ENCODE data around the gene SIX1.

Gene SIX1

GRCh38 chr14:60684203-60684602, 34.9 kb upstream of the SIX1 start:
- Histone ChIP-seq H3K4me3 (IDR thresholded peaks at IDR 0.05; ENCODE audit: insufficient read depth, low read depth, low read length) (no peak overlapping the region), H3K27me3 (ENCODE audit: insufficient read depth, low read depth) (no peaks in the 10 kb centered on the region), H3K9ac (no peak overlapping the region), H3K79me2 (ENCODE audit: insufficient read depth, low read depth) (no peaks in the 10 kb centered on the region), H3K4me1 (ENCODE audit: low read depth, poor library complexity, severe bottlenecking) (no peaks in the 10 kb centered on the region), H4K20me1 (ENCODE audit: insufficient read depth) (no peaks in the 10 kb centered on the region), H3K4me2 (no peak overlapping the region), H3K36me3 (ENCODE audit: insufficient read depth) (no peaks in the 10 kb centered on the region), H2AFZ (ENCODE audit: low read depth) (no peak overlapping the region), H3K27ac (no peak overlapping the region)
- no peak for TF ChIP-seq CTCF (conservative IDR thresholded peaks at IDR 0.05; ENCODE audit: low read depth, low read length)

GRCh38 chr14:60681271-60681670, 32.0 kb upstream of the SIX1 start:
- Histone ChIP-seq H3K36me3 (ENCODE audit: insufficient read depth) (no peaks in the 10 kb centered on the region), H3K9ac (no peak overlapping the region), H4K20me1 (ENCODE audit: insufficient read depth) (no peaks in the 10 kb centered on the region), H3K4me2 (no peak overlapping the region), H3K4me3 (IDR thresholded peaks at IDR 0.05; ENCODE audit: insufficient read depth, low read depth, low read length) (no peak overlapping the region), H3K79me2 (ENCODE audit: insufficient read depth, low read depth) (no peaks in the 10 kb centered on the region), H2AFZ (ENCODE audit: low read depth) (no peak overlapping the region), H3K27me3 (ENCODE audit: insufficient read depth, low read depth) (no peaks in the 10 kb centered on the region), H3K27ac (no peak overlapping the region), H3K4me1 (ENCODE audit: low read depth, poor library complexity, severe bottlenecking) (no peaks in the 10 kb centered on the region)
- TF ChIP-seq CTCF (conservative IDR thresholded peaks at IDR 0.05; ENCODE audit: low read depth, low read length), result no peak

- no peak for TF ChIP-seq CTCF (conservative IDR thresholded peaks at IDR 0.05; ENCODE audit: low read depth, low read length)
- no peaks in the 10 kb centered on the region for H3K4me1 ChIP-seq (ENCODE audit: low read depth, poor library complexity, severe bottlenecking)
Measured at GRCh38 chr14:60680511-60680910, 31.2 kb upstream of the SIX1 start.

GRCh38 chr14:60679566-60680258, 30.4 kb upstream of the SIX1 start:
- no peak overlapping the region for H3K9ac ChIP-seq
- H3K4me1 ChIP-seq (ENCODE audit: low read depth, poor library complexity, severe bottlenecking), result no peaks in the 10 kb centered on the region
- H3K4me2 ChIP-seq, result no peak overlapping the region
- no peaks in the 10 kb centered on the region for H3K27me3 ChIP-seq (ENCODE audit: insufficient read depth, low read depth)
- no peaks in the 10 kb centered on the region for H3K36me3 ChIP-seq (ENCODE audit: insufficient read depth)
- H3K27ac ChIP-seq, result no peak overlapping the region
- H2AFZ ChIP-seq (ENCODE audit: low read depth), result no peak overlapping the region
- H4K20me1 ChIP-seq (ENCODE audit: insufficient read depth), result no peaks in the 10 kb centered on the region
- TF ChIP-seq CTCF (conservative IDR thresholded peaks at IDR 0.05; ENCODE audit: low read depth, low read length), result no peak
- H3K4me3 ChIP-seq (IDR thresholded peaks at IDR 0.05; ENCODE audit: insufficient read depth, low read depth, low read length), result no peak overlapping the region
- H3K79me2 ChIP-seq (ENCODE audit: insufficient read depth, low read depth), result no peaks in the 10 kb centered on the region

More at GRCh38 chr14:60680511-60680910, 31.2 kb upstream of the SIX1 start:
- Histone ChIP-seq H3K36me3 (ENCODE audit: insufficient read depth) (no peaks in the 10 kb centered on the region), H3K27ac (no peak overlapping the region), H3K79me2 (ENCODE audit: insufficient read depth, low read depth) (no peaks in the 10 kb centered on the region), H3K9ac (no peak overlapping the region), H3K27me3 (ENCODE audit: insufficient read depth, low read depth) (no peaks in the 10 kb centered on the region), H3K4me3 (IDR thresholded peaks at IDR 0.05; ENCODE audit: insufficient read depth, low read depth, low read length) (no peak overlapping the region), H2AFZ (ENCODE audit: low read depth) (no peak overlapping the region), H4K20me1 (ENCODE audit: insufficient read depth) (no peaks in the 10 kb centered on the region), H3K4me2 (no peak overlapping the region)
